IPS-15b (cell line): ENCODE data around the gene EMC1.
"Not testable (repeated sequence)": the region's sequence is repeated elsewhere in the genome, so short reads cannot be mapped to it uniquely, and the experiment has no call there.

Experiments
- H3K27me3 ChIP-seq: one replicate; pipeline ENCODE4 v1.6.1; 2013; ENCODE audit warnings: low read length; ENCODE audit not compliant: control insufficient read depth, insufficient read depth
- H3K36me3 ChIP-seq: one replicate; pipeline ENCODE4 v1.6.1; 2013; ENCODE audit warnings: low read length; ENCODE audit not compliant: control insufficient read depth, insufficient read depth
- H3K4me1 ChIP-seq: one replicate; pipeline ENCODE4 v1.6.1; 2013; ENCODE audit warnings: mild to moderate bottlenecking, low read length; ENCODE audit not compliant: control insufficient read depth, insufficient read depth
- H3K4me3 ChIP-seq: one replicate; pipeline ENCODE4 v1.5.1; 2013; ENCODE audit warnings: low read depth, low read length
- H3K9ac ChIP-seq: one replicate; pipeline ENCODE4 v1.6.1; 2013; ENCODE audit warnings: low read depth, mild to moderate bottlenecking, low read length
- H3K9me3 ChIP-seq: one replicate; pipeline ENCODE4 v1.6.1; 2013; ENCODE audit warnings: mild to moderate bottlenecking, low read length; ENCODE audit not compliant: control insufficient read depth, insufficient read depth

The EMC1 gene

DNA sequence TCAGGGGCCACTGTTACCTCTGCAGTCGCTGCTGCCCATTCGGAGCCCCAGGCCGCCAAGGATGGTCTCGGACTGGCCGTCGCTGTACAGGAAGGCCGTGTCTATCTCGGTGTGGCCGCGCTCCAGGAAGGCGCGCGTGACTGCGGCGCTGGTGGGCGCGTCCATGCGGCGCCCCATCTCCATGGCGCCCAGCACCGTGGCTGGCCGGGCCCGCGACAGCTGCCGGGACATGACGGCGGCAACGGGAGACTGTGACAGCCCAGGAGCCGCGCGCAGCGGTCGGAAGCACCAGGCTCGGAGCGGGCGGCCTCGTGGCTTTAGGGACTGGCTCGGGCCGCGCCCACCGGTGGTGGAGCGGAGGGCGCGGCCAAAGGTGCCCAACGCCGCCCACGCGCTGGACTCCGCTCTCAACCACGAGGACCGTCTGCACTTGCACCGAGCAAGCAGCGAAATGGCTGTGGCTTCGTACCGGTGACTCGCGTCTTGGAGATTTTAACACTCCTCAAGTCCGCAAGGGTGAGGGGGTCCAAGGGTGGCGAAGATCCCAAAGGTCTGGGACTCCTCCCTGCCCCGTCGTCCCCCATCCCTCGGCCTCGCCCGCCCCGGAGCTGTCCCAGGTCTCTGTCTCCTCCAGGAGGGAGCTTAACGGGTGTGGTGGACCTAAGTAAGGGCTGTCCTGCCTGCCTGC is 22.7 kb upstream of the EMC1 start:
- not testable (repeated sequence) for H3K9ac ChIP-seq, H3K36me3 ChIP-seq, H3K4me1 ChIP-seq, H3K9me3 ChIP-seq
- peaks cover 16% of the 10 kb centered on the region for H3K27me3 ChIP-seq
- peak overlapping the region; percentile 48 for H3K4me3 ChIP-seq

DNA sequence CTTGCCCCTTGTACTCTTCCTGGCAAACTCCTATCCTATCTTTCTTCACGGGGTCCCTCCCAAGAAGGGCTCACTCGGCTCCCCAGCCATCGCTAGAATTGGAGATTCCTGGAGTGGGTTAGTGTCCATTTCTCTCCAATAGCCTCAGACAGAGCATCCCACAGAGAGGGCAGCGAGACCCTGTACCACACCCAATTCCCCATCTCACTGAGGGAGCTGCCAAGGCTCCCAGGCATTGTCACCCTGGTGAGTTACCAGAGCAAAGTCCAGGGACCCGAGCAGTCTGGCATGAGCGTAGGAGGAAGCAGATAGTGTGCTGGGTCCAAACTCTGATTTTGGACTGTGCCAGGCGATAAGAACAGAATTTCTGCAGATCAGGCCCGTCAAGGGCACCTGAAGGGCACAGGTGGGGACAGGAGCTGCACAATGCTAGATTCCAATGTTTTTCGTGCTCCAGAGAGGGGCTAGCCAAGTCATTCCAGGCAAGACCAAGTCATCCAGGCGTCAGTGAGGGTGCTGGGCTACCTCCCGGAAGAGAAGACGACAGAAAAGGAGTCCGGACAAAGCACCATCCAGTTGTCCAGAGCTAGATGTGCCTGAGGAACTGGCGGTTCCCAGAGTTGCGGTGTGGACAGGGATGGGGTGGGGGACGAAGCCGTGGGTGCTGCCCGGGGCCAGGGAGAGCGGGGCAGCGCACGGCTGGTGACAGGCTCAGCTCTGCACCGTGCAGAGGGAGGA is 22.0 kb upstream of the EMC1 start:
- no peak overlapping the region for H3K9ac ChIP-seq
- no peak overlapping the region for H3K4me3 ChIP-seq
- H3K27me3 ChIP-seq, result peaks cover 16% of the 10 kb centered on the region
- no peaks in the 10 kb centered on the region for H3K4me1 ChIP-seq
- no peaks in the 10 kb centered on the region for H3K36me3 ChIP-seq
- H3K9me3 ChIP-seq, result no peaks in the 10 kb centered on the region

DNA sequence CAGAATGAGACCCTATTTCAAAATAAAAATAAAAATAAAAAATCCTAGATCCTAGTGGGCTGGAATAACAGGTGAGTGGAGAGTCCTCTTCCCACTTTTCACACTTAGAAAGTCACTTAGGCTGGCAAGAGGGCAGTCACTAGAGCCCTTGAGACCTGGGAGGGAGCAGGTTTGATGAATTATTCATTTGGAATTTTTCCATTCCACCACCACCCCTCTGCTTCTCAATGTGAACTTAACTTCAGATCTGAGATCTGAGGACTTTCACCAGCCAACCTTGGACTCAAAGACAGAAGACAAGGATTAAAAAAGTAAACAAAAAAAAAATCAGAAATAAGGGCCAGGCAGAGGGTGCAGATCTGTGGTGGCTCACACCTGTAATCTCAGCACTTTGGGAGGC is 20.7 kb upstream of the EMC1 start:
- peaks cover 16% of the 10 kb centered on the region for H3K27me3 ChIP-seq
- no peak overlapping the region for H3K4me3 ChIP-seq
- no peak overlapping the region for H3K9ac ChIP-seq
- H3K36me3 ChIP-seq, result no peaks in the 10 kb centered on the region
- no peaks in the 10 kb centered on the region for H3K9me3 ChIP-seq
- no peaks in the 10 kb centered on the region for H3K4me1 ChIP-seq

DNA sequence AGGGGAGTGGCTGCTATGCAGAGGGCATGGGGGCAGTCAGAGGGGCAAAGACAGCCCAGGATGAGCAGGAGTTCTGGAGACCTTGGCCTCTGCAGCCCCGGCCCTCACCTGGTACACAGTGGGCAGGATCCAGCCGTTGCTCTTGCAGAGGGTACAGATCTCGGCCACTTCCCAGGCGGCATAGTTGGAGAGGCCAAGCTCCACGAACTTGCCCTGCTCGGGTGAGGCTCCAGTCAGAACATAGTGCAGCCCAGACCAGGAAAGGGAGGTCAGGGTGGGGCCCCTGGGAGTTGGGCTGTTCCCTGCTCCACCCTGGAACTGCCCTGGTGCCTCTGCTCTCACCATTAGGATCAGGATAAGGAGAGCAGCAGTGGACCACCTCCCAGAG is 19.0 kb upstream of the EMC1 start:
- not testable (repeated sequence) for H3K9ac ChIP-seq, H3K36me3 ChIP-seq, H3K9me3 ChIP-seq, H3K4me1 ChIP-seq, H3K4me3 ChIP-seq
- peaks cover 16% of the 10 kb centered on the region for H3K27me3 ChIP-seq

DNA sequence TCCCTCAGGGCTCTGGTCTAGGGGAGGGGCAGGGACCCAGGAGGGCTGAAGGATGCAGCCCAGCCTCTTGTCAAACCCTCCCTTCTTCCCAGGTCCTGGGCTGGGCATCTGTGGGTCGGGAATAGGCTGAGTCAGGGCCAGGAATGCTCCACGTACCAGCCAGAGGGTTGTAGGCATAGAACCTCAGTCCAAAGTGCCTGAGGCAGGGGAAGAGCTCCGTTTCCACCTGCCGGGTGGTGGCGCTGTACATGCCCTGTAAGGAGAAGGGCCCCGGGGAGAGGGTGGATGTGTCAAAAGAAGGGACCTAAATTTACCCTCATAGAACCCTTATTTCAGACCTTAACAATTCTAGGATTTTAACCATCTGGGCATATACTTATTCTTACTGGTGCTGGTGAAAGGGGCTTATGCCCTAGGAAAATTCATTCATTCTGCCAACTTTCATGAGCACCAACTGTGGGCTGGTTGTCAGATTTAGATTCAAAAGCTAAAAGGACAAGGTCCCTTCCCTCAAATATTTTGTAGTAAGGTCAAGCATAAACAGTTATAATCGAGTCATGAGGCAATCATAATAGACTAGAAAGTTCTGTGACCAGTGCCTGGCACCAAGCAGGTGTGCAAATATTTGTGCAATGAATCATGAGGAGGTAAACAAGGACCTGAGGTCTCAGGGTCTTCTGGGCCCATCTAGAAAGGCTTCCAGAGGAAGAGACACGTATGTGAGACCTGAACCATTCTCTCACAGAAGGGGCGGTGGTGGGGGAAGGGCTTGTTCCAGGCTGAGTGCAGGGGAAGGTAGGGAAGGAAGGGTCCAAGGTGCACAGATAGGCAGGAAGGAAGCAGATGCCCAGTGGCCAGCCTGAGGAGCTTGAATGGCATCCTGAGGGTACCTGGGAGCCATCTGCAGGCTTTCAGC is 18.4 kb upstream of the EMC1 start:
- H3K9ac ChIP-seq, H3K9me3 ChIP-seq, H3K36me3 ChIP-seq, H3K4me3 ChIP-seq, H3K4me1 ChIP-seq: not testable (repeated sequence)
- H3K27me3 ChIP-seq, result peaks cover 16% of the 10 kb centered on the region

DNA sequence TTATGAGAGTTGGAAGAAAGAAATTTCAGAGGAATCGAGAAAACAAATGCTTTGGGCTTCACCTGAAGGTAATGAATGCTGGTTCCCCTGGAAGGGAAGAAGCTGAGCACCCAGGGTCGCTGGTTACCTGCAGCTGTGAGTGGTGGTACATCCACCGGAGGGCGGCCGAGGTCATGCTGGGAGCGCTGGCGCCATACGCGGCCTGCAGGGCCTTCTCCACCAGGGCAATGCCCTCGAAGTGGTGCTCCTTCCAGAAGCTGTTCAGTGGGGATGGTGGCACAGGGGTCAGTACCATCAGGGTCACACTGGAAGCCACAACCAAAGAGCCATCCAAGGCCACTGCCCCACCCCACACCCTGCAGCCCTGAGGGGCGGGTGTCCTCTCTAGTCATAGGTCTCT is 17.1 kb upstream of the EMC1 start:
- H3K9ac ChIP-seq, result no peak overlapping the region
- H3K27me3 ChIP-seq, result peaks cover 6% of the 10 kb centered on the region
- no peaks in the 10 kb centered on the region for H3K36me3 ChIP-seq
- no peak overlapping the region for H3K4me3 ChIP-seq
- no peaks in the 10 kb centered on the region for H3K9me3 ChIP-seq
- no peaks in the 10 kb centered on the region for H3K4me1 ChIP-seq

DNA sequence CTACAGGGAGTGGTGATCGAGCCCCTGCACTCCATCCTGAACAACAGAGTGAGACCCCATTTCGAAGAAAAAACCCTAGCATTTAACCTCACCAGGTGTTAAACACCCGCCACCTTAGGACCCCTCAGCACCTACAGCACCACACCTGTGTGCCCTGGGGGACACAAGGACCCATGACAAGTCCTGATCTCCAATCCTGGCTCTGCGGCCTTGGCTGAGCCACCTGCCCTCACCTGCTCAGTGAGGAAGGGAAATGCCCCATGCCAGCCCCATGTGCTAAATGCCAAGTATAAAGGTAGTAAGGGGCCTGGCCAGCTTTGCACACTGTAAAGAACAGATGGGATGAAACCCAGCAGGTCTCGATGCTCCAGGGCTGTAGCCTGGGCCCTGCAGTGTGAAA is 11.4 kb upstream of the EMC1 start:
- Histone ChIP-seq H3K9ac (no peak overlapping the region), H3K36me3 (peaks cover 27% of the 10 kb centered on the region), H3K9me3 (no peaks in the 10 kb centered on the region), H3K4me1 (no peaks in the 10 kb centered on the region), H3K4me3 (no peak overlapping the region), H3K27me3 (no peaks in the 10 kb centered on the region)

DNA sequence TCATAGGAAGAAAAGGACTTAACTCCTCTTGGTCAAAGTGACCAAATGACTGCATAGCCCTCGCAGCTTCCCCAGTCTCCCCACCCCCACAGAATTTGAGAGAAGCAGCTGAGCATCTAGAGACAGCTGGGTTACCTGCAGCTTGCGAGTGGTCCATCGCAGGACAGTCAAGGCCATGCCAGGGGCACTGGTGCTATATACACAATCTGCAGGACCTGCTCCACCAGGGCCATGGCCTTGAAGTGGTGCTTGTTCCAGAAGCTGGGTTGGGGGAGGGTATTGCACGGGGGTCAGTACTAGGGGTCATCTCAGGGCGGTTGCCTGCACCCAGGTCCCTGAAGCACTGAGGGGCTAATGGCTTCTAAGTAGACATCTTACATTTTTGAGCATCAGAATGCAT is 10.7 kb upstream of the EMC1 start:
- H3K9ac ChIP-seq, result no peak overlapping the region
- peaks cover 34% of the 10 kb centered on the region for H3K36me3 ChIP-seq
- no peaks in the 10 kb centered on the region for H3K9me3 ChIP-seq

DNA sequence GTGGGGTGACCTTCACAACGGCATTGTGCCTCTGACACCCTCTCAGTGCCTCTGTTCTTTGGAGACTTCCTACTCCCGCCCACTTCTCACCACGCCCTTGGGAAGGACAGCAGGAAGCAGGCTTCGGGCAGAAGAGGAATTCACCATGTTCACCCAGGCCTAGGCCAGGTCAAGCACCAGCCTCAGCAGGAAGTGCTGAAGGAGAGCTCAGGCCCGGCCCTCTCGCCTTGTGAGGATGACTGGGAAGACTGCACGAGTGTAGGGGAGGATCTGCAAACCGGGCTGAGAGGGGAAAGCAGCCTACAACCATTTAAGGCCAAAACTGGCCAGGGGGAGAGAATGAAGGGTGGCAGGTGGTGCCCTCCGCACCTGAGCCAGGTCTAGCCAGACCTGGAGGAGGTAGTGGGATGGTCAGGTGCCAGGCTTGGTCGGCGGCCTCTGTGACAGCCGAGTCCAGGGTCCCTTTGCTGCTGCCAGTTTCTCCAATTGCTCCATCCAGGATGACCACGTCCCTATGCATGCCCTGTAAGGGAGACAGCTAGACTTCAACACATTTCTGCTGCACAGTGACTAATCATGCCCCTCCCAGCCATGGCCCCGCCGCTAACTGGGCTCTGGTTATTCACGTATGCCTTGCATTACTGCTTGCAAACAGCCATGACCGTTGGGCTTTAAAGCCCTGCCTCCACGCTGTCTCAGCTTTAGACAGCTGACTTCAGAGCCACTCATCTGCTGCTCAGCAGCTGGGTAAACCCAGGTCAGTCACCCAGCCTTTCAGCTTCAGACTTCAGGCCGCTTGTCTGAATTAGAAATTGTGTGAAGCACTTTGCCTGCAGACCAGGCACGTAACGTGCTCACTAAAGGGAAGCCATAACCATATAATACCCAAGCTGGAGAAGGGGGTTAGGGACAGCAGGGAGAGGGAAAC is 9.2 kb upstream of the EMC1 start:
- no peak overlapping the region for H3K9ac ChIP-seq
- peaks cover 48% of the 10 kb centered on the region for H3K36me3 ChIP-seq
- no peaks in the 10 kb centered on the region for H3K27me3 ChIP-seq

More for the DNA sequence above, 10.7 kb upstream of the EMC1 start:
- no peaks in the 10 kb centered on the region for H3K4me1 ChIP-seq
- no peaks in the 10 kb centered on the region for H3K27me3 ChIP-seq
- H3K4me3 ChIP-seq, result no peak overlapping the region

DNA sequence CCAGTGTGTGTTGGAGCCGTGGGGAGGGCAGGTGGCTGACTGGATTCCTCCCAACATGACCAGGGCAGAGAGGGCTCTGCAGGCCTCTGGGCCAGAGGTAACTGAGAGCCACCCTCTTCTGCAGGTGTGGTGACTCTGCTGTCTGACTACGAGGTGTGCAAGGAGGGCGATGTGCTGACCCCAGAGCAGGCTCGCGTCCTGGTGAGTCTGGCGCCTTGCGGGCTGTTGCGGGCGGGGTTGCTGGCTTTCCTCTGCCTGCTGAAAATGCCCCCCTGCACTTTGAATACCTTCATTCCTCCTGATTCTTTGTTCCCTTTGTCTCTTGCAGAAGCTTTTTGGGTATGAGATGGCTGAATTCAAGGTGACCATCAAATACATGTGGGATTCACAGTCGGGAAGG is 7.0 kb upstream of the EMC1 start:
- H3K36me3 ChIP-seq, result peaks cover 54% of the 10 kb centered on the region
- H3K4me3 ChIP-seq, result no peak overlapping the region
- H3K9me3 ChIP-seq, result no peaks in the 10 kb centered on the region
- no peaks in the 10 kb centered on the region for H3K27me3 ChIP-seq
- no peak overlapping the region for H3K9ac ChIP-seq
- H3K4me1 ChIP-seq, result peaks cover 2% of the 10 kb centered on the region

More for the DNA sequence above, 9.2 kb upstream of the EMC1 start:
- Histone ChIP-seq H3K9me3 (no peaks in the 10 kb centered on the region), H3K4me3 (no peak overlapping the region), H3K4me1 (no peaks in the 10 kb centered on the region)
